PFSK-1 (cell line): Measurements from ENCODE around the gene RAD51B.

Experiments used
- FOXP2 ChIP-seq: optimal IDR thresholded peaks from 2 replicates; pipeline ENCODE3; 2011; ENCODE audit warnings: borderline replicate concordance, control low read depth, inconsistent platforms; ENCODE audit not compliant: insufficient read depth; ENCODE audit errors: extremely low read length, extremely low read depth
- POLR2AphosphoS5 ChIP-seq: IDR thresholded peaks from 2 replicates; pipeline ENCODE4 v1.6.1; 2012; ENCODE audit warnings: low read depth, mild to moderate bottlenecking, control low read depth, low read length, moderate library complexity
- REST ChIP-seq, 2 experiments: IDR thresholded peaks; 2 replicates each; pipeline versions ENCODE4 v1.6.1 to v1.8.0; 2011 to 2012; ENCODE audit warnings: low read depth in 2 of 2, low read length in 2 of 2, control low read depth in 1 of 2, inconsistent platforms in 1 of 2, mild to moderate bottlenecking in 1 of 2, moderate library complexity in 1 of 2; ENCODE audit not compliant: insufficient read depth in 1 of 2
- SIN3A ChIP-seq: IDR thresholded peaks from 2 replicates; pipeline ENCODE4 v1.6.1; 2012; ENCODE audit warnings: mild to moderate bottlenecking, low read length, moderate library complexity, borderline replicate concordance; ENCODE audit not compliant: insufficient read depth
- TAF1 ChIP-seq: IDR thresholded peaks from 2 replicates; pipeline ENCODE4 v1.6.1; 2012; ENCODE audit warnings: low read length, control low read depth, borderline replicate concordance; ENCODE audit not compliant: insufficient read depth

Gene RAD51B

GRCh38 chr14:68085742-68086141 is 266.2 kb downstream of the RAD51B start:
- no peak for TF ChIP-seq SIN3A

DNA sequence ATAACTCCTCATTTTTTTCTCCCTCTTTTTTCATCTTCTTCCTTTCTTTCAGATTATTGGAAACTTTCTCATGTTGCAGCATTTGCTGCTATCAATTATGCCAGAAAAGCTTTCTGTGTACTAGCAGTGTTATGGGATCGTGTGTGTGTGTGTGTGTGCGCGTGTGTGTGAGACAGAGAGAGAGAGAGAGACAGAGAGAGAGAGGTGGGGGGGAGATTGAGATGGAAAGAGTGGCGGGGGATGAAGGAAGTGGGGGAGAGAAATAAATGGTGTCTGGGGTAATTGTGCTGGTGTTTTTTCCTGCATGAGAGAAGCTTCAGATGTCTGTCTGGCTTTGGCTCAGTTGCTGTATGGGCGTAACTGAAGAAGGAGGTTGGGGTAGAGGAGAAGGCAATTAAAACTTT is 268.9 kb downstream of the RAD51B start:
- TF ChIP-seq SIN3A (no peak), REST (IDR thresholded peaks at IDR 0.05; ENCODE audit: insufficient read depth in 1 of 2, low read depth in 2 of 2, low read length in 2 of 2) (no peak), FOXP2 (no peak), TAF1 (no peak), POLR2AphosphoS5 (no peak)

- TF ChIP-seq SIN3A (no peak), REST (IDR thresholded peaks at IDR 0.05; ENCODE audit: insufficient read depth in 1 of 2, low read depth in 2 of 2, low read length in 2 of 2) (no peak), TAF1 (no peak), POLR2AphosphoS5 (no peak), FOXP2 (no peak)
These were observed 269.7 kb downstream of the RAD51B start for GRCh38 chr14:68089146-68089731.

DNA sequence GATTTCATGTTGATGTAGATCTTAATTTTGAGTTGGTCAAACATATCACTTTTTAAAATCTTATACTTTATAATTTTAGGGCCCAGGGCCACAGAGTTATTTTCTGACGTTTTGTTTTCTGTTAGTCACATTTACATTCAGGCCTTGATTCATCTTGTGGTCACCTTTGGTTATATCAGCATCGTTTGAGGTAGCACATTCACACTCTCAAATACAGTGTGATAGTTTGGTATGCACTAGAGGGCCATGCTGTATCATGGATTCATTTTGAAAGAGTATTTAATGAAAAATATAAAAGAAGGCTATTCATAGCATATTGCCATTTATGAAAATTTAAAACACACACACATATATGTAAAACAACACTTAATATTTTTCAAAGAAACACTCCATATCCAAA is 274.6 kb downstream of the RAD51B start:
- TF ChIP-seq POLR2AphosphoS5: no peak
- no peak for TF ChIP-seq FOXP2
- no peak for TF ChIP-seq REST (IDR thresholded peaks at IDR 0.05; ENCODE audit: insufficient read depth in 1 of 2, low read depth in 2 of 2, low read length in 2 of 2)
- TF ChIP-seq SIN3A: no peak
- no peak for TF ChIP-seq TAF1

GRCh38 chr14:68094752-68095151 is 275.2 kb downstream of the RAD51B start:
- TF ChIP-seq REST (IDR thresholded peaks at IDR 0.05; ENCODE audit: insufficient read depth in 1 of 2, low read depth in 2 of 2, low read length in 2 of 2) (no peak), TAF1 (no peak), POLR2AphosphoS5 (no peak), FOXP2 (no peak), SIN3A (no peak)
